Tongue (tissue), 2 donors: Measurements from ENCODE around the gene ZNF275. TPM values are rescaled to one million over a fixed set of nuclear protein-coding genes. Genes with fewer than 3 reads are reported as not detected.
"Not testable (repeated sequence)": the region's sequence is repeated elsewhere in the genome, so short reads cannot be mapped to it uniquely, and the experiment has no call there.

Experiments used
- DNase-seq: peaks from one replicate; pipeline ENCODE4 v3.0.0-alpha.2; 2015
- total RNA-seq: library from RNA; depleted of rRNA; stranded (reverse); fragments of >200 nt; gene quantifications from one replicate; pipeline ENCODE4 v1.2.3, GENCODE V29; 2014

Gene ZNF275
- total RNA-seq, 1 donor from 2014 or later, result 10.6 TPM

GRCh38 chrX:153361781-153362397 lies 27.9 kb downstream of the ZNF275 start:
- no peak for DNase-seq

- DNase-seq, result no peak
These were observed 31.7 kb downstream of the ZNF275 start for GRCh38 chrX:153365670-153366069.

DNA sequence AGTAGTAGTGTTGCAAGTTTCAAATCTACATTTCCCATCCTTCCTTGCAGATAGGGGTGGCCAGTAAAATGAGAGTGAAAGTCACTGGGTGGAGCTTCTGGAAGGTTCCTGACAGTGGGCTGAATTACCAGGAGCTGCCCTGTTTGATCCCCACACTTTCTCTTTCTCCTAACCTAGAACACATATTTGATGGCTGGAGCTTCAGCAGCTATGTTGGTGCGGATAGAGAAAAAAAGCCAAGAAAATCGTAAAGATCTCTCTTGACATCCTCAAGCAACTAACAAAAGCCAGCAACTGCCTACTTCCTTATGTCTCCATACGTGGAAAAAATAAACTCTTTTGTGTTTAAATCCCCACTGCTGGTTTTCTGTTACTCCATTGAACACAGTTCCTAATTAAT lies 32.2 kb downstream of the ZNF275 start:
- no peak for DNase-seq

GRCh38 chrX:153366878-153367538 lies 33.1 kb downstream of the ZNF275 start:
- DNase-seq, result no peak

DNA sequence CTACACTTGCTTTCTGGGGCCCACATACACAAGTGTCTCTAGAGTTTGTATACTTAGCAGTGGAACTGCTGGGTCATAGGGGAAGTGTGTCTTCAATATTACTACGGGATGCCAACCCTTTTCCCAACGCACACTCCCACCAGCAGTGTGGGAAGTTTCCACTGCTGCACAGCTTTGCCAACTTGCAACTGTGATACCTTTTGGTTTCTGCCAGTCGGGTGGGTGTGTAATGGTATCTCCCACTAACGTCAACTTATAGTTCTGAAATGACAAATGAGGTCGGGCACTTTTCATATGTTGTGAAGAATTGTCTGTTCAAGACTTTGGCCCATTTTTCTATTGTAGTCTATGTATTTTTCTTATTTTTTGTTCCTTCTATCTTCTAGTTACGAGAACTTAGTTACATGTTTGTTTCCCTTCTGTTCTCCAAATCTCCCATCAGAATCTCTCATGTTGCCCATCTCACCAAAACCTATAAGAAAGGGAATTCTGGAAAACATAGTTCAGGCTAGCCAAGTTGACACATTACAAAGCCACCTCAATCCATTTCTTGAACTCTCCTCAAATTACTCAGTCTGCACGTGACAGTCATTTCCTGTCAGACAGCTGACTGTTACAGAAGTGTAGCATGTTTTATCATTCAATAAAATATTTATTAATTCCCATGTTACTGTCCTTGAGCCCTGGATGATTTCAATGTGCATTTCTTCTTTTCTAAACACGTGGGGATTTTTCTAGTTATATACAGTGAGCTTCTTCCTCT lies 36.5 kb downstream of the ZNF275 start:
- DNase-seq, result no peak

- DNase-seq, result no peak
These were observed 37.3 kb downstream of the ZNF275 start for GRCh38 chrX:153371256-153371655.

GRCh38 chrX:153372949-153373348 lies 39.0 kb downstream of the ZNF275 start:
- no peak for DNase-seq

DNA sequence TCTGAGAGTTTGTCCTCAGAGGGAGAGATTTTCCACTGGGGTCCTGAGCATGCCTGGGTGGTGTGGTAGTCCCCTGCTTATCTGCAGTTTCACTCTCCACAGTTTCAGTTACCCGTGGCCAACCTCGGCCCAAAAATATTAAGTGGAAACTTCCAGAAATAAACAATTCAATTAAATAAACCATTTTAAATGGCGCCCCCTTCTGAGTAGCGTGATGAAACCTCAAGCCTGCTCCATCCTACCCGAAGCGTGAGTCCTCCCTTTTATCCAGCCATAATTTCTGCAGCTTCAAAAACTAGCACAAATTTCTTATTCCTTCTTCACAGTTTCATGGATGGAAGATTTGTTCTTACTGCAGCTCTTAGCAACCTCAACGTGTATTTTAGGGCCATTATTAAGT lies 40.5 kb downstream of the ZNF275 start:
- no peak for DNase-seq

DNA sequence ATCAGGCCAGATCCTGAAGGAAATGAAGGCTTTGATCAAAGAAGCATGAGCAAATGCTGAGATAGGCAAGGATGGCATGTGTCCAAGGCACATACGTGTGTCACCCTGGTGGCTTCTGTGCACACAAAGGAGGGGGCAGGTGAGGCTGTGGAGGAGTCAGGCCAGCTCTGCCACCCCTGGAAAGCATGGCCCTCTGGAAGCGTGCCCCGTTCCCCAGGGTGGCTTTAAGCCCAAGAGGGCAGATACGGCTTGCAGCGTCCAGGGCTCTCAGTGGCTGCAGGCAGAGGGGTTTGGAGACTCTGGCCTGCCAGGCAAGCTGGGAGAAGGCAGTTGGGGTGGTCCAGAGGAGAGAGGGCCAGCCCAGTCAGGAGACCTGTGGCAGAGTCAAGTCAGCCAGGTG lies 41.6 kb downstream of the ZNF275 start:
- no peak for DNase-seq

DNA sequence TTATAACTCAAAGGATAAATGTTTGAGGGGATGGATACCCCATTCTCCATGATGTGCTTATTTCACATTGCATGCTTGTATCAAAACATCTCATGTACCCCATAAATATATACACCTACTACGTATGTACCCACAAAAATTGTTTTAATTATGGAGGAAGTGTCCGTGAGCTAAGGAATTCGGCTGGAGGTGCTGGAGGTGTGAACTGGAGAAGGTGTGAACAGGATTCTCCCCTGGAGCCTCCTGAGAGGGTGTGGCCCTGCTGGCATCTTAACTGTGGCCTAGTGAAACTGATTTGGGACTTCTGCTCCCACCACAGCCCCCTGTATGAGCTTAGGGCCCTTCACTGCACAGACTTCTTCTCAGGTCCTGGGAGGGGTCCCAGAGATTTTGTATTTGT lies 43.8 kb downstream of the ZNF275 start:
- no peak for DNase-seq

DNA sequence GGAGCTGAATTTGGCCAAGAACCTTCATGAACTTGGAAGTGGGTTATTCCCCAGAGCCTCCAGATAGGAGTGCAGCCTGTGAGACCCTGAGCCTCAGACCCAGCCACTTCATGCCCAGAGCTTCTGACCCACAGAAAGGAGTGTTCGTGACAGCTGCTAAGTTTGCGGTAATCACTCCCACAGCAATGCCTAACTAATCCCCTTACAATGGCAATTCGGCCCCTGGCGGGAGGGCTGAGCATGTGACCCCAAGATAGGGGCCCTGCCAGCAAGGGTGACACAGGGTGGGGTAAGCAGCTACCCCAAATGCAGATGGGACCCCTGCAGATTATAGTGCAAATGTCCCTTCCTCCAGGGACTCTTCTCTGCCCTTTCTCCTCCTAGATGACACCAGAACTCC lies 44.7 kb downstream of the ZNF275 start:
- no peak for DNase-seq

DNA sequence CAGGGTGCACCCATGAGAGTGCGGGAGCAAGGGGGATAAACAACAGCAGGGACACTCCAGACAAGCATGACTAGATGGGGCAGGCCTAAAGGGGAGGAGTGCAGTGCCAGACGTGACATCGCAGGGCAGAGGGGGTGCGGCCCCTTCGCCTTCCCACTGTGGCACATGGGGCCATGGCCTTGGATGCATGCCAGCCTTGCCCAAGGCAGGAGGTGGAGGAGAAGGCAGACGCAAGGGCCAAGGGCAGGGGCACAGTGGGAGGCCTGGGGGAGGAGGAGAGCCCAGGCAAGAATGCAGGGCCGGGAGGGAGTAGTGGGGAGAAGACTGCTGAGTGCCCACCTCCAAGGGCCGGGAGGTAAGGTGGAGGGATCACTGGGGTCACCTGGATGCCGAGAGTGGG lies 45.6 kb downstream of the ZNF275 start:
- no peak for DNase-seq

GRCh38 chrX:153379971-153380581 lies 46.1 kb downstream of the ZNF275 start:
- DNase-seq, result no peak

- DNase-seq, result no peak
These were observed 46.7 kb downstream of the ZNF275 start for GRCh38 chrX:153380691-153381090.

GRCh38 chrX:153381684-153382532 lies 48.0 kb downstream of the ZNF275 start:
- DNase-seq, result peak; percentile 90

- no peak for DNase-seq
These were observed 48.9 kb downstream of the ZNF275 start for GRCh38 chrX:153382563-153383482.

DNA sequence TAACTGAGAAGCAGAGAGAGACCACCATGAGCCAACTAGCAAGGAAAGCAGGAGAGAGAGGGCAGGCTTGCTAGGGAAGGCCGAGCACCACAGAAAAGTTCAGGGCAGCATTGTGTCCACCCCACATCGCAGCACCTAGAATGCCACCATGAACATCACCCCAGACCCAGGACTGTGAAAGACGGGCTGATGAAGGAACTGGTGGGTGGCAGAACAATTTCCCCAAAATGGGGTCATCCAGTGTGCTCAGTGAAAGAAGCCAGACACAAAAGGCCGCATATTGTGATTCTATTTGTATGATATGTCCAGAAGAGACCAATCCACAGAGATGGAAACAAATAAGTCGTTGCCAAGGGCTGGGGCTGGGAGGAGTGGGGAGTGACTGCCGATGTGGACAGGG lies 50.4 kb downstream of the ZNF275 start:
- no peak for DNase-seq

DNA sequence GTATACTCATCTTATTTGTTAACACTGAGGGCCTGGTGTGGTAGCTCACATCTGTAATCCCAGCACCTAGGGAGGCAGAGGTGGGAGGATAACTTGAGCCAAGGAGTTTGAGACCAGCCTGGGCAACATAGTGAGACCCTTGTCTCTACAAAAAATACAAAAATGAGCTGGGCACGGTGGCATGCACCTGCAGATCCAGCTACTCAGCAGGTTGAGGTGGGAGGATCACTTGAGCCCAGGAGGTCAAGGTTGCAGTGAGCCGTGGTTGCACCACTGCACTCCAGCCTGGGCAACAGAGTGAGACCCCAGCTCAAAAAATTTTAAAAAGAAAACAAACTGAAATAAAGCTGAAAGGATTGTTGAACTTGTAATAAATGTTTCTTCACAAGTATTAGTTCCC lies 51.0 kb downstream of the ZNF275 start:
- DNase-seq, result not testable (repeated sequence)

- DNase-seq, result no peak
These were observed 52.1 kb downstream of the ZNF275 start for GRCh38 chrX:153386097-153386496.

DNA sequence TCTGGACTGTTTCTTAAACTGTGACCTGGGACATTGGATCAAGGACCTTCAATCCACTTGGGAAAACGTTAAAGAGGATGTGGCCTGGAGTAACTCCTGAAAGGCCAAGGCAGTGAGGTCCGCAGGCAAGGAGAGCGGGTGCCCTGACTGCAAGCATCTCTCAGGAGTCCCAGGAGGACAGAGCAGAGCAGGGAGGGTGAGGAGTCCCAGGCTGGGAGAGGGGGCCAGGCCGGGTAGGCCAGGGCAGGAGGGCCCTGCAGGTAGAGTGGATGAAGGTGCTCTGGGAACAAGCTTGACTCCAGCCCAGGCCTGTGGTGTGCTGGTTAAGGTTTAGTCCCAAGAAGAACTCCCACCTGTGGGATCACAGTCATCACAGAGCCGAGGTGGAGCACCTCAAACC lies 53.4 kb downstream of the ZNF275 start:
- DNase-seq, result no peak
